Suprapubic skin (tissue), 3 donors: Measurements from ENCODE around the gene RASGEF1B.

ENCODE experiments used
- EP300 ChIP-seq: sonication (generic); formaldehyde crosslinking; IDR thresholded peaks from one replicate; pipeline ENCODE4 v1.6.1; 2017; ENCODE audit warnings: antibody characterized with exemption
- POLR2A ChIP-seq, 2 donors: fragments of 450-650 bp; IDR thresholded peaks; one replicate each; pipeline ENCODE4 v1.6.1; 2017; ENCODE audit warnings: antibody characterized with exemption in 2 of 2, mild to moderate bottlenecking in 2 of 2, moderate library complexity in 2 of 2
- TF ChIP-seq, protein P1 (sequence below), 2 donors: fragments of 200-600 bp in 1 of 2; fragments of 450-650 bp in 1 of 2; sonication (generic) in 1 of 2; IDR thresholded peaks; one replicate each; pipeline ENCODE4 v1.5.1; 2016 to 2019; ENCODE audit warnings: antibody characterized with exemption in 2 of 2, mild to moderate bottlenecking in 1 of 2, moderate library complexity in 1 of 2

DNA sequence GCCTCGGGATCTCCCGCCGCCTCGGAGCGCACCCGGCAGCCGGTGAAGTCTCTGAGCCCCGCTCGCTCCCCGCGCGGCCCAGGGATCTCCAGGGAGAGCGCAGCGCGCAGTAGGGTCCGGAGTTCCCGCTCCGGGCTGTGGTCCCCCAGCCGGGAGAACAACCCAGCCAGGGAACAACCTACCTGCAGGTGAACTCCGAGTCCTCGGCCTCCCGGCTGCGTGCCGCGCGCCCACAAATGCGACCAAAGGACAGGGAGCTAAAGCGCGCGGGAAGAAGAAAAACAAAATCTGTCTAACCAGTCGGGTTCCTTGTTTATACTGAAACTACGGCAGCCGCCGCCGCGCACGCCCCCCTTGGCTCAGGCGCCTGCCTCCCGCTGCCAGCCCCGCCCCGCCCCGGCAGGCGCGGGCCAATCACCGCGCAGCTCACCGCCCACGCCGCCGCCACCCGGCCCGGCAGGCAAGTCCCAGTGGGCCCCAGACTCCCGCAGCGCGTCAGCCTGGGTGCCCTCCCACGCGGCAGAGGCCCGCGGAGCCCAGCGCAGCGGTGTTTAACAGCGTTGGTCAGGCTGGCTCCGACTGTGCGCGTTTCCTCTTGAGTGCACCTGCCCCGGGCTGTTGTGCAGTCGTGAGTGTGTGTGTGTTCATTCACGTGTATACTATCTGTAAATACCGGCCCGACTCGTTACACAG lies at the start of gene RASGEF1B:
- TF ChIP-seq, protein P1, sequence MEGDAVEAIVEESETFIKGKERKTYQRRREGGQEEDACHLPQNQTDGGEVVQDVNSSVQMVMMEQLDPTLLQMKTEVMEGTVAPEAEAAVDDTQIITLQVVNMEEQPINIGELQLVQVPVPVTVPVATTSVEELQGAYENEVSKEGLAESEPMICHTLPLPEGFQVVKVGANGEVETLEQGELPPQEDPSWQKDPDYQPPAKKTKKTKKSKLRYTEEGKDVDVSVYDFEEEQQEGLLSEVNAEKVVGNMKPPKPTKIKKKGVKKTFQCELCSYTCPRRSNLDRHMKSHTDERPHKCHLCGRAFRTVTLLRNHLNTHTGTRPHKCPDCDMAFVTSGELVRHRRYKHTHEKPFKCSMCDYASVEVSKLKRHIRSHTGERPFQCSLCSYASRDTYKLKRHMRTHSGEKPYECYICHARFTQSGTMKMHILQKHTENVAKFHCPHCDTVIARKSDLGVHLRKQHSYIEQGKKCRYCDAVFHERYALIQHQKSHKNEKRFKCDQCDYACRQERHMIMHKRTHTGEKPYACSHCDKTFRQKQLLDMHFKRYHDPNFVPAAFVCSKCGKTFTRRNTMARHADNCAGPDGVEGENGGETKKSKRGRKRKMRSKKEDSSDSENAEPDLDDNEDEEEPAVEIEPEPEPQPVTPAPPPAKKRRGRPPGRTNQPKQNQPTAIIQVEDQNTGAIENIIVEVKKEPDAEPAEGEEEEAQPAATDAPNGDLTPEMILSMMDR (IDR thresholded peaks at IDR 0.05), result peak in 1 of 2 donors; percentile 3
- peak; percentile 8 to 83 for TF ChIP-seq POLR2A (IDR thresholded peaks at IDR 0.05)
- no peak for TF ChIP-seq EP300
